Muscle layer of duodenum (tissue), 2 donors: ENCODE results near the gene ANKS1A.
A peak's percentile ranks its signal among the peaks of the same experiment; 100 is the strongest.

Source experiments
- H3K27ac ChIP-seq: one replicate; pipeline ENCODE4 v1.7.0; 2013; ENCODE audit warnings: mild to moderate bottlenecking, low read length
- H3K27me3 ChIP-seq: one replicate; pipeline ENCODE4 v1.7.0; 2013; ENCODE audit warnings: low read depth, mild to moderate bottlenecking, control low read depth, low read length
- H3K36me3 ChIP-seq, 2 donors: one replicate each; pipeline ENCODE4 v1.7.0; 2013; ENCODE audit warnings: low read length in 2 of 2, control low read depth in 1 of 2, mild to moderate bottlenecking in 1 of 2; ENCODE audit not compliant: insufficient read depth in 2 of 2, control insufficient read depth in 1 of 2
- H3K4me1 ChIP-seq, 2 donors: one replicate each; pipeline ENCODE4 v1.7.0; 2013; ENCODE audit warnings: low read length in 2 of 2, mild to moderate bottlenecking in 2 of 2, control low read depth in 1 of 2, moderate library complexity in 1 of 2; ENCODE audit not compliant: insufficient read depth in 2 of 2, control insufficient read depth in 1 of 2
- H3K4me3 ChIP-seq, 2 donors: one replicate each; pipeline ENCODE4 v1.7.0; 2013; ENCODE audit warnings: low read length in 2 of 2, low read depth in 1 of 2, mild to moderate bottlenecking in 1 of 2
- H3K9me3 ChIP-seq, 2 donors: one replicate each; pipeline ENCODE4 v1.7.0; 2013; ENCODE audit warnings: low read length in 2 of 2, control low read depth in 1 of 2, mild to moderate bottlenecking in 1 of 2; ENCODE audit not compliant: control insufficient read depth in 1 of 2
- donor health status: healthy.

Gene ANKS1A

GRCh38 chr6:35052694-35053565 is 163.9 kb downstream of the ANKS1A start:
- peaks cover 16 to 18% of the 10 kb centered on the region in 2 donors for H3K36me3 ChIP-seq
- H3K27me3 ChIP-seq, result no peaks in the 10 kb centered on the region
- H3K9me3 ChIP-seq, result no peaks in the 10 kb centered on the region
- no peak overlapping the region for H3K4me3 ChIP-seq
- peak overlapping the region; percentile 64 for H3K27ac ChIP-seq
- peaks cover 20 to 69% of the 10 kb centered on the region in 2 donors for H3K4me1 ChIP-seq

- H3K9me3 ChIP-seq, result no peaks in the 10 kb centered on the region
- peaks cover 23 to 24% of the 10 kb centered on the region in 2 donors for H3K36me3 ChIP-seq
- H3K27me3 ChIP-seq, result no peaks in the 10 kb centered on the region
- H3K4me1 ChIP-seq, result peaks cover 12 to 63% of the 10 kb centered on the region in 2 donors
- H3K27ac ChIP-seq, result peak overlapping the region; percentile 64
- H3K4me3 ChIP-seq, result no peak overlapping the region
Observed at GRCh38 chr6:35053701-35054100, 164.6 kb downstream of the ANKS1A start.

- peaks cover 12 to 63% of the 10 kb centered on the region in 2 donors for H3K4me1 ChIP-seq
- no peaks in the 10 kb centered on the region for H3K27me3 ChIP-seq
- H3K27ac ChIP-seq, result peak overlapping the region; percentile 64
- H3K36me3 ChIP-seq, result peaks cover 24 to 29% of the 10 kb centered on the region in 2 donors
- H3K9me3 ChIP-seq, result no peaks in the 10 kb centered on the region
- no peak overlapping the region for H3K4me3 ChIP-seq
Observed at GRCh38 chr6:35054106-35054742, 165.2 kb downstream of the ANKS1A start.

- no peak overlapping the region for H3K4me3 ChIP-seq
- peaks cover 9 to 62% of the 10 kb centered on the region in 2 donors for H3K4me1 ChIP-seq
- no peak overlapping the region for H3K27ac ChIP-seq
- no peaks in the 10 kb centered on the region for H3K9me3 ChIP-seq
- H3K36me3 ChIP-seq, result peaks cover 24 to 33% of the 10 kb centered on the region in 2 donors
- H3K27me3 ChIP-seq, result no peaks in the 10 kb centered on the region
Observed at GRCh38 chr6:35054743-35055130, 165.7 kb downstream of the ANKS1A start.

- H3K36me3 ChIP-seq, result peaks cover 35 to 45% of the 10 kb centered on the region in 2 donors
- H3K9me3 ChIP-seq, result no peaks in the 10 kb centered on the region
- H3K4me1 ChIP-seq, result peaks cover 4 to 59% of the 10 kb centered on the region in 2 donors
- H3K27ac ChIP-seq, result no peak overlapping the region
- H3K4me3 ChIP-seq, result no peak overlapping the region
- no peaks in the 10 kb centered on the region for H3K27me3 ChIP-seq
Observed at GRCh38 chr6:35055891-35056290, 166.8 kb downstream of the ANKS1A start.

- Histone ChIP-seq H3K27ac (peak overlapping the region; percentile 12), H3K27me3 (no peaks in the 10 kb centered on the region), H3K9me3 (no peaks in the 10 kb centered on the region), H3K36me3 (peaks cover 44 to 55% of the 10 kb centered on the region in 2 donors), H3K4me1 (peaks cover 4 to 60% of the 10 kb centered on the region in 2 donors), H3K4me3 (no peak overlapping the region)
Observed at GRCh38 chr6:35056952-35057351, 167.9 kb downstream of the ANKS1A start.

- Histone ChIP-seq H3K27me3 (no peaks in the 10 kb centered on the region), H3K27ac (peak overlapping the region; percentile 12), H3K4me3 (peak overlapping the region in 1 of 2 donors; percentile 51), H3K9me3 (no peaks in the 10 kb centered on the region), H3K36me3 (peaks cover 50 to 62% of the 10 kb centered on the region in 2 donors), H3K4me1 (peaks cover 3 to 61% of the 10 kb centered on the region in 2 donors)
Observed at GRCh38 chr6:35057449-35058357, 168.6 kb downstream of the ANKS1A start.

GRCh38 chr6:35058358-35058675 is 169.3 kb downstream of the ANKS1A start:
- H3K36me3 ChIP-seq, result peaks cover 50 to 68% of the 10 kb centered on the region in 2 donors
- H3K9me3 ChIP-seq, result no peaks in the 10 kb centered on the region
- H3K27ac ChIP-seq, result peak overlapping the region; percentile 12
- H3K4me1 ChIP-seq, result peaks cover 0 to 59% of the 10 kb centered on the region in 2 donors
- H3K27me3 ChIP-seq, result no peaks in the 10 kb centered on the region
- peak overlapping the region; percentile 38 to 51 for H3K4me3 ChIP-seq

GRCh38 chr6:35058865-35059522 is 169.9 kb downstream of the ANKS1A start:
- H3K27me3 ChIP-seq, result no peaks in the 10 kb centered on the region
- peak overlapping the region; percentile 12 for H3K27ac ChIP-seq
- H3K9me3 ChIP-seq, result no peaks in the 10 kb centered on the region
- peak overlapping the region; percentile 38 to 51 for H3K4me3 ChIP-seq
- H3K36me3 ChIP-seq, result peaks cover 47 to 67% of the 10 kb centered on the region in 2 donors
- H3K4me1 ChIP-seq, result peaks cover 0 to 56% of the 10 kb centered on the region in 2 donors

GRCh38 chr6:35059596-35060345 is 170.7 kb downstream of the ANKS1A start:
- peaks cover 0 to 64% of the 10 kb centered on the region in 2 donors for H3K4me1 ChIP-seq
- H3K4me3 ChIP-seq, result peak overlapping the region; percentile 21 to 51
- H3K9me3 ChIP-seq, result no peaks in the 10 kb centered on the region
- H3K27ac ChIP-seq, result no peak overlapping the region
- H3K27me3 ChIP-seq, result no peaks in the 10 kb centered on the region
- peaks cover 39 to 61% of the 10 kb centered on the region in 2 donors for H3K36me3 ChIP-seq
